ENCODE results near the gene BET1. TPM values are rescaled to one million over a fixed set of nuclear protein-coding genes. Genes with fewer than 3 reads are reported as not detected.

The BET1 gene
- total RNA-seq, 1 donor from 2014 or later = 18.8 TPM

GRCh38 chr7:93948106-93948505 lies 56.0 kb downstream of the BET1 start:
- H3K36me3 Mint-ChIP-seq (ENCODE audit: low read depth) = no peaks in the 10 kb centered on the region
- H3K27ac Mint-ChIP-seq (ENCODE audit: unreplicated experiment) = no peak overlapping the region
- H3K9me3 Mint-ChIP-seq = no peaks in the 10 kb centered on the region
- no peak for TF ChIP-seq CTCF (conservative IDR thresholded peaks at IDR 0.05)
- H3K4me1 Mint-ChIP-seq = no peaks in the 10 kb centered on the region
- DNase-seq (ENCODE audit: low read depth, low spot score) = no peak
- no peaks in the 10 kb centered on the region for H3K27me3 Mint-ChIP-seq (ENCODE audit: low read depth)
- no peak overlapping the region for H3K4me3 Mint-ChIP-seq

- Mint-ChIP-seq H3K4me3 (no peak overlapping the region), H3K27ac (ENCODE audit: unreplicated experiment) (no peak overlapping the region), H3K9me3 (no peaks in the 10 kb centered on the region), H3K4me1 (no peaks in the 10 kb centered on the region), H3K27me3 (ENCODE audit: low read depth) (no peaks in the 10 kb centered on the region), H3K36me3 (ENCODE audit: low read depth) (no peaks in the 10 kb centered on the region)
- no peak for DNase-seq (ENCODE audit: low read depth, low spot score)
- TF ChIP-seq CTCF (conservative IDR thresholded peaks at IDR 0.05) = no peak
Measured at GRCh38 chr7:93945756-93946535, 58.2 kb downstream of the BET1 start.

- H3K27ac Mint-ChIP-seq (ENCODE audit: unreplicated experiment) = no peak overlapping the region
- H3K9me3 Mint-ChIP-seq = no peaks in the 10 kb centered on the region
- H3K4me1 Mint-ChIP-seq = no peaks in the 10 kb centered on the region
- no peaks in the 10 kb centered on the region for H3K36me3 Mint-ChIP-seq (ENCODE audit: low read depth)
- TF ChIP-seq CTCF (conservative IDR thresholded peaks at IDR 0.05) = no peak
- H3K27me3 Mint-ChIP-seq (ENCODE audit: low read depth) = no peaks in the 10 kb centered on the region
- no peak for DNase-seq (ENCODE audit: low read depth, low spot score)
- H3K4me3 Mint-ChIP-seq = no peak overlapping the region
Measured at GRCh38 chr7:93945083-93945482, 59.1 kb downstream of the BET1 start.

GRCh38 chr7:93944673-93945072 lies 59.5 kb downstream of the BET1 start:
- no peak for TF ChIP-seq CTCF (conservative IDR thresholded peaks at IDR 0.05)
- H3K27me3 Mint-ChIP-seq (ENCODE audit: low read depth) = no peaks in the 10 kb centered on the region
- no peaks in the 10 kb centered on the region for H3K9me3 Mint-ChIP-seq
- no peak overlapping the region for H3K27ac Mint-ChIP-seq (ENCODE audit: unreplicated experiment)
- no peak overlapping the region for H3K4me3 Mint-ChIP-seq
- DNase-seq (ENCODE audit: low read depth, low spot score) = no peak
- no peaks in the 10 kb centered on the region for H3K36me3 Mint-ChIP-seq (ENCODE audit: low read depth)
- H3K4me1 Mint-ChIP-seq = no peaks in the 10 kb centered on the region

- Mint-ChIP-seq H3K36me3 (ENCODE audit: low read depth) (no peaks in the 10 kb centered on the region), H3K27ac (ENCODE audit: unreplicated experiment) (no peak overlapping the region), H3K4me3 (no peak overlapping the region), H3K9me3 (no peaks in the 10 kb centered on the region), H3K27me3 (ENCODE audit: low read depth) (no peaks in the 10 kb centered on the region), H3K4me1 (no peaks in the 10 kb centered on the region)
- no peak for DNase-seq (ENCODE audit: low read depth, low spot score)
- TF ChIP-seq CTCF (conservative IDR thresholded peaks at IDR 0.05) = no peak
Measured at GRCh38 chr7:93943816-93944540, 60.2 kb downstream of the BET1 start.

Other genes with a start within 250 kb of the BET1 start
- 0.84 and 0.86 TPM in 2 replicates for gene TFPI2, start 113.6 kb downstream of the BET1 start, total RNA-seq
- 0.65 and 1.0 TPM in 2 replicates for gene GNGT1, start 97.8 kb downstream of the BET1 start, total RNA-seq
- 8.9 and 9.4 TPM in 2 replicates for gene GNG11, start 82.6 kb downstream of the BET1 start, total RNA-seq